Upper lobe of left lung (tissue), 4 donors: Measurements from ENCODE around the gene DENND2C.

ENCODE experiments used
- POLR2A ChIP-seq, 4 donors: fragments of 450-650 bp; IDR thresholded peaks; one replicate each; pipeline ENCODE4 v1.5.1; 2016 to 2017; ENCODE audit warnings: antibody characterized with exemption in 4 of 4, mild to moderate bottlenecking in 2 of 4
- POLR2AphosphoS5 ChIP-seq, 2 donors: sonication (generic); formaldehyde crosslinking; IDR thresholded peaks; one replicate each; pipeline ENCODE4 v1.5.1; 2017; ENCODE audit warnings: antibody characterized with exemption in 2 of 2
- TF ChIP-seq, protein P1 (sequence below), 6 experiments: fragments of 450-650 bp in 4 of 6; fragments of 200-600 bp in 2 of 6; sonication (generic) in 2 of 6; IDR thresholded peaks; one replicate each; pipeline ENCODE4 v1.5.1; 2016 to 2019; ENCODE audit warnings: antibody characterized with exemption in 6 of 6

DNA sequence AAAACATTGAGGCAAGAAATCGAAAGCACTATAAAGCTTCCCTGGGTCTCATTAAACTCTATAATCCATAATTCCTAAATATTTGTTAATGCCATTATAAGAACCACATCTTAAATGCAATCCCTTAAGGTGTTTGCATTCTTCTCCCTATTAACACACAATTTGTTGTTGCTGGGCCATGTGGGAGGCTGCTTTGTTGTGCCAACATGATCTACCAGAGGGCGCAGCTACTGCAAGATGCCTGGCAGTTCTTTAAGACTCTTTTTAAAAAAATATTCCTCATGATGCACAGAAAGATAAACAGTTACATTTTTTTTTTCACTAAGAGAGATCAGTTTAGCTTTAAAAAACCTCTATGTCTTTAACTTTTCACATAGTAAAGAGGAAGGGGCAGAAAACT, 49.4 kb downstream of the DENND2C start:
- TF ChIP-seq, protein P1, sequence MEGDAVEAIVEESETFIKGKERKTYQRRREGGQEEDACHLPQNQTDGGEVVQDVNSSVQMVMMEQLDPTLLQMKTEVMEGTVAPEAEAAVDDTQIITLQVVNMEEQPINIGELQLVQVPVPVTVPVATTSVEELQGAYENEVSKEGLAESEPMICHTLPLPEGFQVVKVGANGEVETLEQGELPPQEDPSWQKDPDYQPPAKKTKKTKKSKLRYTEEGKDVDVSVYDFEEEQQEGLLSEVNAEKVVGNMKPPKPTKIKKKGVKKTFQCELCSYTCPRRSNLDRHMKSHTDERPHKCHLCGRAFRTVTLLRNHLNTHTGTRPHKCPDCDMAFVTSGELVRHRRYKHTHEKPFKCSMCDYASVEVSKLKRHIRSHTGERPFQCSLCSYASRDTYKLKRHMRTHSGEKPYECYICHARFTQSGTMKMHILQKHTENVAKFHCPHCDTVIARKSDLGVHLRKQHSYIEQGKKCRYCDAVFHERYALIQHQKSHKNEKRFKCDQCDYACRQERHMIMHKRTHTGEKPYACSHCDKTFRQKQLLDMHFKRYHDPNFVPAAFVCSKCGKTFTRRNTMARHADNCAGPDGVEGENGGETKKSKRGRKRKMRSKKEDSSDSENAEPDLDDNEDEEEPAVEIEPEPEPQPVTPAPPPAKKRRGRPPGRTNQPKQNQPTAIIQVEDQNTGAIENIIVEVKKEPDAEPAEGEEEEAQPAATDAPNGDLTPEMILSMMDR (IDR thresholded peaks at IDR 0.05): no peak
- TF ChIP-seq POLR2A (IDR thresholded peaks at IDR 0.05) (no peak), POLR2AphosphoS5 (IDR thresholded peaks at IDR 0.05) (no peak)
